ENCODE measurements around the gene FBXW7.

- TF ChIP-seq CTCF (IDR thresholded peaks at IDR 0.05): no peak
- no peak for TF ChIP-seq POLR2A (IDR thresholded peaks at IDR 0.05)
These were observed 226.9 kb downstream of the FBXW7 start for GRCh38 chr4:152308951-152309350.
